WTC11 (cell line): ENCODE results near the gene FAM227B.

Source experiments
- CTCF ChIP-seq: fragments of 200-600 bp; IDR thresholded peaks from 2 replicates; pipeline ENCODE4 v1.8.0; 2022; ENCODE audit warnings: antibody characterized with exemption
- NR3C1 ChIP-seq: sonication (generic); formaldehyde crosslinking; conservative IDR thresholded peaks from 2 replicates; pipeline ENCODE4 v1.8.1; 2023; ENCODE audit warnings: low read depth, mild to moderate bottlenecking, missing genetic modification reagents

- TF ChIP-seq NR3C1 (CRISPR knock-in tag) = no peak
- no peak for TF ChIP-seq CTCF
These were observed 233.1 kb downstream of the FAM227B start for GRCh38 chr15:49387471-49387870.
